K562 (cell line): ENCODE measurements around the gene RXRA. TPM values are rescaled to one million over a fixed set of nuclear protein-coding genes. Genes with fewer than 3 reads are reported as not detected.

ENCODE experiments used
- ATAC-seq: fragments of 200-7000 bp; cut with Tn5 transposase; 3 replicates; pipeline ENCODE4 v1.9.1; 2020; ENCODE audit warnings: moderate library complexity
- BruUV-seq: library from RNA; stranded (reverse); fragments of 400-500 nt; replicated peaks from 2 replicates; lab custom pipeline; 2021; lab: Mats Ljungman, UMichigan
- CTCF ChIA-PET: fragments of 300-600 bp; formaldehyde crosslinking; extraction: SDS; loops from one replicate; lab custom pipeline; 2021; ENCODE audit warnings: low intra/inter-chr PET ratio; lab: Yijun Ruan, JAX
- POLR2A ChIA-PET: fragments of 300-600, 350-650 bp; sonication (Branson Sonifier 250); formaldehyde crosslinking; extraction: SDS; loops from one replicate; lab custom pipeline; 2021; ENCODE audit warnings: antibody characterized with exemption, inconsistent platforms; lab: Yijun Ruan, JAX
- DNase-seq, 4 experiments: peaks; one replicate each; pipeline versions ENCODE4 v3.0.0 to v3.0.0-alpha.2; 2011 to 2018; ENCODE audit warnings: low spot score in 3 of 4, mixed read lengths in 3 of 4; ENCODE audit errors: extremely low read depth in 1 of 4
- FAIRE-seq: peaks from 2 replicates; lab custom pipeline; 2011; peaks lifted over from hg19 to GRCh38; lab: Jason Lieb, UNC
- H2AFZ ChIP-seq: 2 replicates; pipeline ENCODE4 v1.6.0; 2011; ENCODE audit warnings: low read depth, low read length, control low read depth, inconsistent platforms
- H3K27ac ChIP-seq: fragments of 200-600 bp; 3 replicates; pipeline ENCODE4 v1.8.0; 2011; ENCODE audit warnings: low read depth, mild to moderate bottlenecking, control low read depth, inconsistent platforms, low read length, moderate library complexity, mixed read lengths; ENCODE audit errors: extremely low read depth
- H3K27me3 ChIP-seq, 2 experiments: fragments of 300-600 bp in 1 of 2; 2 replicates in 1 of 2; 3 replicates in 1 of 2; pipeline versions ENCODE4 v1.6.0 to v1.8.0; 2011; ENCODE audit warnings: inconsistent platforms in 2 of 2, low read length in 2 of 2, mild to moderate bottlenecking in 1 of 2, mixed read lengths in 1 of 2, moderate library complexity in 1 of 2; ENCODE audit not compliant: control insufficient read depth in 2 of 2, insufficient read depth in 2 of 2
- H3K36me3 ChIP-seq: fragments of 300-600 bp; 3 replicates; pipeline ENCODE4 v1.8.0; 2011; ENCODE audit warnings: mild to moderate bottlenecking, low read length, inconsistent platforms; ENCODE audit not compliant: control insufficient read depth, insufficient read depth
- H3K4me1 ChIP-seq, 2 experiments: fragments of 200-600 bp in 1 of 2; replicated peaks in 1 of 2; 2 replicates in 1 of 2; 3 replicates in 1 of 2; pipeline versions ENCODE4 v1.5.1 to v1.8.0; 2011; ENCODE audit warnings: inconsistent platforms in 2 of 2, low read length in 2 of 2, mild to moderate bottlenecking in 1 of 2, mixed read lengths in 1 of 2, moderate library complexity in 1 of 2; ENCODE audit not compliant: control insufficient read depth in 2 of 2, insufficient read depth in 2 of 2
- H3K4me2 ChIP-seq: 2 replicates; pipeline ENCODE4 v1.6.1; 2011; ENCODE audit warnings: low read length, control low read depth, inconsistent platforms, mixed read lengths; ENCODE audit not compliant: insufficient read depth
- H3K4me3 ChIP-seq: fragments of 200-600 bp; sonication (generic), shearing (Covaris generic); 2 replicates; pipeline ENCODE4 v1.5.1; 2016; ENCODE audit warnings: control low read depth, inconsistent platforms
- H3K79me2 ChIP-seq: fragments of 200-600 bp; 3 replicates; pipeline ENCODE4 v1.8.0; 2011; ENCODE audit warnings: low read length, inconsistent platforms; ENCODE audit not compliant: control insufficient read depth, insufficient read depth
- H3K9ac ChIP-seq, 2 experiments: 2 replicates each; pipeline versions ENCODE4 v1.6.0 to v1.6.1; 2011; ENCODE audit warnings: low read depth in 2 of 2, low read length in 2 of 2, control low read depth in 1 of 2, inconsistent platforms in 1 of 2, mild to moderate bottlenecking in 1 of 2, mixed read lengths in 1 of 2; ENCODE audit not compliant: insufficient read depth in 1 of 2
- H3K9me1 ChIP-seq: one replicate; pipeline ENCODE4 v1.6.0; 2011; ENCODE audit warnings: inconsistent platforms, mild to moderate bottlenecking, low read length, moderate library complexity; ENCODE audit not compliant: control insufficient read depth, insufficient read depth
- H3K9me3 ChIP-seq: replicated peaks from 2 replicates; pipeline ENCODE4 v1.5.1; 2011; ENCODE audit warnings: low read depth, low read length, inconsistent platforms; ENCODE audit not compliant: control insufficient read depth, insufficient read depth
- H4K20me1 ChIP-seq: replicated peaks from 2 replicates; pipeline ENCODE4 v1.6.1; 2011; ENCODE audit warnings: low read length, inconsistent platforms, mixed read lengths; ENCODE audit not compliant: control insufficient read depth, insufficient read depth
- CEBPB ChIP-seq: fragments of 450-650 bp; IDR thresholded peaks from 2 replicates; pipeline ENCODE4 v1.6.1; 2016; ENCODE audit warnings: missing genetic modification characterization, missing compliant biosample characterization
- CXXC5 ChIP-seq: fragments of 250-450 bp; sonication (Bioruptor Pico); IDR thresholded peaks from 2 replicates; pipeline ENCODE4 v1.8.0; 2022; ENCODE audit warnings: inconsistent platforms, mild to moderate bottlenecking, moderate library complexity
- E2F6 ChIP-seq, 2 experiments: IDR thresholded peaks; 2 replicates each; pipeline ENCODE4 v1.6.1; 2011; ENCODE audit warnings: borderline replicate concordance in 1 of 2, control low read depth in 1 of 2, low read depth in 1 of 2, low read length in 1 of 2, mild to moderate bottlenecking in 1 of 2, mixed read lengths in 1 of 2, moderate library complexity in 1 of 2; ENCODE audit not compliant: insufficient read depth in 1 of 2, insufficient read length in 1 of 2, poor library complexity in 1 of 2, severe bottlenecking in 1 of 2; ENCODE audit errors: extremely low read depth in 1 of 2
- TFAP4 ChIP-seq: sonication (generic); formaldehyde crosslinking; IDR thresholded peaks from 2 replicates; pipeline ENCODE4 v1.8.0; 2022; ENCODE audit warnings: missing genetic modification reagents, mild to moderate bottlenecking, moderate library complexity, borderline replicate concordance
- ZBTB2 ChIP-seq: fragments of 450-650 bp; IDR thresholded peaks from 2 replicates; pipeline ENCODE4 v1.6.1; 2016; ENCODE audit warnings: antibody characterized with exemption
- WGBS: fragments of 100-300 bp; shearing (Covaris generic); methylation state at CpG from one replicate; pipeline ENCODE4 v1.1.6; 2016; ENCODE audit warnings: low coverage, mixed read lengths; ENCODE audit not compliant: insufficient coverage; ENCODE audit errors: missing lambda C conversion rate; 5-methylcytosine and 5-hydroxymethylcytosine counted together
- in situ Hi-C: fragments of 300-500 bp; cut with MboI; formaldehyde crosslinking; loops from 4 replicates; pipeline ENCODE4 v1.15.0; 2018; ENCODE audit warnings: inconsistent platforms, mixed read lengths
- intact Hi-C: fragments of 100-400 bp; cut with micrococcal nuclease; formaldehyde crosslinking; loops from 2 replicates; pipeline ENCODE4 v1.14.2; 2022
- polyA plus RNA-seq, 8 experiments: library from polyadenylated mRNA; depleted of rRNA in 4 of 8; stranded (reverse) in 5 of 8; unstranded in 3 of 8; fragments of >200 nt; fragmentation: Nextera tagmentation in 2 of 8; fragmentation: Illumina TruSeq in 1 of 8; extraction: Ambion mirVana in 2 of 8; extraction: Trizol in 1 of 8; gene quantifications; 2 replicates each; pipeline versions ENCODE4 v1.2.1 to v1.2.3, GENCODE V29; 2011 to 2014; ENCODE audit warnings: inconsistent platforms in 1 of 8, missing spikeins in 1 of 8
- total RNA-seq, 7 experiments: library from RNA; depleted of rRNA in 6 of 7; stranded (reverse); fragments of >200 nt in 6 of 7; fragmentation: Illumina TruSeq in 2 of 7; extraction: Trizol in 2 of 7; gene quantifications; 2 replicates each; pipeline versions ENCODE4 v1.2.1 to v1.2.3, GENCODE V29; 2011 to 2021; ENCODE audit warnings: low replicate concordance in 1 of 7

The RXRA gene
- total and polyA plus RNA-seq, 9 of the 15 experiments (the other 6 are each of a cell fraction or from before 2014, with no cell fraction given), result 0.35 to 23.6 (median 4.6) TPM

- TF ChIP-seq E2F6 (IDR thresholded peaks at IDR 0.05; ENCODE audit: borderline replicate concordance in 1 of 2, extremely low read depth in 1 of 2, insufficient read depth in 1 of 2, insufficient read length in 1 of 2, low read depth in 1 of 2, low read length in 1 of 2, poor library complexity in 1 of 2, severe bottlenecking in 1 of 2) (peak; percentile 89 to 93), CXXC5 (CRISPR knock-in tag) (peak; percentile 60)
Observed at GRCh38 chr9:134407121-134407779, 81.0 kb downstream of the RXRA start (continued).

GRCh38 chr9:134408389-134408788, 82.1 kb downstream of the RXRA start:
- WGBS, result 89% methylated on average over 4 of the region's 9 CpGs
- POLR2A ChIA-PET, result no interaction called here
- no peak for FAIRE-seq
- Histone ChIP-seq H3K36me3 (no peaks in the 10 kb centered on the region), H3K4me1 (peaks cover 35 to 95% of the 10 kb centered on the region in 2 experiments), H3K27ac (no peak overlapping the region), H3K9ac (peak overlapping the region in 1 of 2 experiments; percentile 33; a peak in 2 of 4 replicates), H3K4me2 (no peak overlapping the region), H3K4me3 (no peak overlapping the region), H3K9me1 (peaks cover 15% of the 10 kb centered on the region), H3K79me2 (peaks cover 5% of the 10 kb centered on the region), H4K20me1 (peaks cover 60% of the 10 kb centered on the region), H2AFZ (no peak overlapping the region), H3K9me3 (no peaks in the 10 kb centered on the region), H3K27me3 (no peaks in the 10 kb centered on the region)
- no peak for TF ChIP-seq TFAP4 (CRISPR knock-in tag)
- TF ChIP-seq ZBTB2, result no peak
- TF ChIP-seq CEBPB (tag), result no peak
- in situ Hi-C loops (no loop called here), intact Hi-C loops (no loop called here)
- CTCF ChIA-PET, result no interaction called here
- DNase-seq, result no peak
- no TSS peak for BruUV-seq
- ATAC-seq, result no peak
